ENCODE measurements around the gene CEACAM5. TPM values are rescaled to one million over a fixed set of nuclear protein-coding genes. Genes with fewer than 3 reads are reported as not detected.

CEACAM5 gene
- not detected in 2 replicates for total RNA-seq

GRCh38 chr19:41708481-41708880 is at the start of gene CEACAM5:
TSS of gene CEACAM5 (plus strand) at chr19:41708626. CDS start at chr19:41708732, 106 bp downstream.
- H3K36me3 Mint-ChIP-seq (ENCODE audit: low read depth), result no peaks in the 10 kb centered on the region
- intact Hi-C loops (cut with micrococcal nuclease), result no loop called here
- H3K27ac Mint-ChIP-seq, result no peak within 1 kb of the TSS
- ChIA-PET POLR2A (no interaction called here), CTCF (no interaction called here)
- H3K9me3 Mint-ChIP-seq, result no peaks in the 10 kb centered on the region
- ATAC-seq (ENCODE audit: low read depth), result no peak
- no peak for TF ChIP-seq CTCF (IDR thresholded peaks at IDR 0.05)
- H3K4me3 Mint-ChIP-seq, result no peak within 1 kb of the TSS
- peaks cover 46% of the 10 kb centered on the region for H3K27me3 Mint-ChIP-seq
- no peak for DNase-seq
- peaks cover 4% of the 10 kb centered on the region for H3K4me1 Mint-ChIP-seq

- POLR2A ChIA-PET, result no interaction called here
- ATAC-seq (ENCODE audit: low read depth), result no peak
- DNase-seq, result no peak
- CTCF ChIA-PET, result no interaction called here
- Mint-ChIP-seq H3K27ac (no peak overlapping the region), H3K4me1 (no peaks in the 10 kb centered on the region), H3K36me3 (ENCODE audit: low read depth) (no peaks in the 10 kb centered on the region), H3K9me3 (peaks cover 24% of the 10 kb centered on the region), H3K27me3 (peaks cover 24% of the 10 kb centered on the region), H3K4me3 (no peak overlapping the region)
- TF ChIP-seq CTCF (IDR thresholded peaks at IDR 0.05), result no peak
- intact Hi-C loops (cut with micrococcal nuclease), result no loop called here
Measured at GRCh38 chr19:41666075-41666474, 42.4 kb upstream of the CEACAM5 start.

- POLR2A ChIA-PET, result no interaction called here
- DNase-seq (no peak), ATAC-seq (ENCODE audit: low read depth) (no peak)
- no peak for TF ChIP-seq CTCF (IDR thresholded peaks at IDR 0.05)
- no peak overlapping the region for H3K27ac Mint-ChIP-seq
- no peaks in the 10 kb centered on the region for H3K36me3 Mint-ChIP-seq (ENCODE audit: low read depth)
- no peak overlapping the region for H3K4me3 Mint-ChIP-seq
- H3K4me1 Mint-ChIP-seq, result peaks cover 4% of the 10 kb centered on the region
- peaks cover 30% of the 10 kb centered on the region for H3K27me3 Mint-ChIP-seq
- peaks cover 23% of the 10 kb centered on the region for H3K9me3 Mint-ChIP-seq
- CTCF ChIA-PET, result no interaction called here
- intact Hi-C loops (cut with micrococcal nuclease), result no loop called here
Measured at GRCh38 chr19:41668315-41668714, 40.1 kb upstream of the CEACAM5 start.

- CTCF ChIA-PET, result no interaction called here
- Mint-ChIP-seq H3K27ac (no peak overlapping the region), H3K9me3 (peaks cover 8% of the 10 kb centered on the region), H3K4me3 (no peak overlapping the region), H3K36me3 (ENCODE audit: low read depth) (no peaks in the 10 kb centered on the region), H3K27me3 (peaks cover 41% of the 10 kb centered on the region), H3K4me1 (peaks cover 4% of the 10 kb centered on the region)
- POLR2A ChIA-PET, result no interaction called here
- TF ChIP-seq CTCF (IDR thresholded peaks at IDR 0.05), result no peak
- no peak for DNase-seq
- intact Hi-C loops (cut with micrococcal nuclease), result no loop called here
- no peak for ATAC-seq (ENCODE audit: low read depth)
Measured at GRCh38 chr19:41670755-41671154, 37.7 kb upstream of the CEACAM5 start.

- TF ChIP-seq CTCF (IDR thresholded peaks at IDR 0.05), result no peak
- ATAC-seq (ENCODE audit: low read depth), result no peak
- H3K27me3 Mint-ChIP-seq, result peaks cover 41% of the 10 kb centered on the region
- CTCF ChIA-PET, result no interaction called here
- DNase-seq, result no peak
- no peak overlapping the region for H3K27ac Mint-ChIP-seq
- H3K36me3 Mint-ChIP-seq (ENCODE audit: low read depth), result no peaks in the 10 kb centered on the region
- H3K9me3 Mint-ChIP-seq, result peaks cover 4% of the 10 kb centered on the region
- peaks cover 4% of the 10 kb centered on the region for H3K4me1 Mint-ChIP-seq
- no peak overlapping the region for H3K4me3 Mint-ChIP-seq
- intact Hi-C loops (cut with micrococcal nuclease), result no loop called here
- POLR2A ChIA-PET, result no interaction called here
Measured at GRCh38 chr19:41671486-41671885, 36.9 kb upstream of the CEACAM5 start.
